ENCODE data around the gene AOX1.
"Not testable (repeated sequence)": the region's sequence is repeated elsewhere in the genome, so short reads cannot be mapped to it uniquely, and the experiment has no call there.

The AOX1 gene

DNA sequence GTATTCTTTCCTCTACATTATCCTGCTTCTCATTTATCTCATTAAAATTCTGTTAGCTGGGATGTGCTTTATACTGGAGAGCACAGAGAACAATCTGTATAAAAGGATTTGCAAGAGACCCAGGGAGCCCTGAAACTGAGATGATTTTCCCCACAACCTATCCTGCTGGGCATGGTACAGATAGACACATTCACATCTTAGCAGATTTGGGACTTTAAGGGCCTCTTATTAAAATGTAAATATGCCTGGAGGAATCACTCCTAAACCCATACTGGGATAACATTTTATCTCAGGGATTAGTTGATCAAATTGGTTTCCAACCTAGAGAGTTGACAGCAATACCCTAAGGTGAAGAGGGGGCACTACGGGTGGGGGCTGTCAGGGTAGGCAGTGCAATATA is 45.5 kb downstream of the AOX1 start:
- no peak overlapping the region for H3K27ac ChIP-seq
- TF ChIP-seq, protein P1, sequence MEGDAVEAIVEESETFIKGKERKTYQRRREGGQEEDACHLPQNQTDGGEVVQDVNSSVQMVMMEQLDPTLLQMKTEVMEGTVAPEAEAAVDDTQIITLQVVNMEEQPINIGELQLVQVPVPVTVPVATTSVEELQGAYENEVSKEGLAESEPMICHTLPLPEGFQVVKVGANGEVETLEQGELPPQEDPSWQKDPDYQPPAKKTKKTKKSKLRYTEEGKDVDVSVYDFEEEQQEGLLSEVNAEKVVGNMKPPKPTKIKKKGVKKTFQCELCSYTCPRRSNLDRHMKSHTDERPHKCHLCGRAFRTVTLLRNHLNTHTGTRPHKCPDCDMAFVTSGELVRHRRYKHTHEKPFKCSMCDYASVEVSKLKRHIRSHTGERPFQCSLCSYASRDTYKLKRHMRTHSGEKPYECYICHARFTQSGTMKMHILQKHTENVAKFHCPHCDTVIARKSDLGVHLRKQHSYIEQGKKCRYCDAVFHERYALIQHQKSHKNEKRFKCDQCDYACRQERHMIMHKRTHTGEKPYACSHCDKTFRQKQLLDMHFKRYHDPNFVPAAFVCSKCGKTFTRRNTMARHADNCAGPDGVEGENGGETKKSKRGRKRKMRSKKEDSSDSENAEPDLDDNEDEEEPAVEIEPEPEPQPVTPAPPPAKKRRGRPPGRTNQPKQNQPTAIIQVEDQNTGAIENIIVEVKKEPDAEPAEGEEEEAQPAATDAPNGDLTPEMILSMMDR (conservative IDR thresholded peaks at IDR 0.05), result no peak

DNA sequence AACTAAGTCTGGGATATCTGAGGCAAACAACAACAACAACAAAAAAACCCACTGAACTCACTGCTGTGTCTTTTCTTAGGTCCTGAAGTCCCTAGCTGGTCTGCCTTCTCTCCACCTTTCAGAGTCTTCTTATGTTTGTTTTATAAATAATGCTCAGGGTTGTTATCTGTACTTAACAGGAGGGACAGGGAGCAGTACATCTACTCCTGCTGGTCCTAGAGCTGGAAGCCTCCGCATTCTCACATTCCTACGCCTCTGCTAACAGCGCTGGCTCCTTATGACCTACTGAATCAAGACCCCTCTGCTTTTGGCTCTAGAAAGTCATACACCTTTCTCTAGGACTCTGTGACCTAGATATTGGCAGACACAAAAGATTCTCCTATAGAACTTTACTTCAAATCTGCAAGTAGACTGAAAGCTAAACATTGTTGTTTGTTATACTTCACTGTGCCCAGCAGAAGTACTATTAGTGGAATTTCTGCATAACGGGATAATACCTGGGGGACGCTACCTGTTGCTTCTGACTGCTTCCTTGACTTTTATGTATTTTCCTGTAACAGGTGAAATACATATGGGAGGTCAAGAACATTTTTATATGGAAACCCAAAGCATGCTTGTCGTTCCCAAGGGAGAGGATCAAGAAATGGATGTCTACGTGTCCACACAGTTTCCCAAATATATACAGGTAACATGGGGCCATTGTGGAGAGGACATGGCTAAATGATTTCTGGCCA is 48.6 kb downstream of the AOX1 start:
- H3K27ac ChIP-seq, result no peak overlapping the region
- TF ChIP-seq, protein P1 (conservative IDR thresholded peaks at IDR 0.05), result no peak

DNA sequence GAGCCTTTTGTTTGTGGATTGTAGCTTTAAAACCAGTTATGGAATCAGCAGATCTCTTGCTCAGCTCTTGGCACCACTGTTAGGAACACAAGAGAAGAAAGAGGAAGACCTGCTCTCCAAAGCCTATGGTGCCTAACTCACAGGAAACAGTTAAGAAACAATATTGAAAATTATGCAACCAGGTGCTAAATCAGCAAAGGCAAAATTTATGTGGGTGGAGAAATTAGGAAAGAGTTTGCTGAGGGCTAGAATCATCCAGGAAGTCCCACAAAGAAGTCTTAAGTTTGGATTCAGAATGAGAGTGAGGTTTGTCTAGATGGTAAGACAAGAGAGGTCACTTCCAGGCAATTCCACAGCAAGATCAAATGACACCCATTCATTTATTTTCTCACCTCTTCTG is 49.4 kb downstream of the AOX1 start:
- TF ChIP-seq, protein P1 (conservative IDR thresholded peaks at IDR 0.05), result no peak
- H3K27ac ChIP-seq, result no peak overlapping the region

DNA sequence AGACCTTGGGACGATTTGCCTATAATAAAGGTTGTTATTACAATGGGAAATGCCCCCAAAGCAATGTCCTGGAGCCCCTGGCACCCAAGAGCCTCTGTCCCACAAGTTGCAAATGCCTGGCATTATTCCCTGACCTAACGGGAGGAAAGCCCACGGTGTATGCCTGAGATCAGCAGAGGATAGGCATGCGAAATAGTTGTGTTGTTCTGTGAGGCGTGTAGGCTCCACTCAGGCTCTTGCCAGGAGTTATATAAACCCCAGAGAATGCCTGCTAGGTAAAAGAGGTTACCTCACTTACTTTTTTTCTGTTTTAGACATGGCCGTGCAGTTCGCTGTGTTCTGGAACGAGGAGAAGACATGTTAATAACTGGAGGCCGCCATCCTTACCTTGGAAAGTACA is 52.1 kb downstream of the AOX1 start:
- H3K27ac ChIP-seq, result no peak overlapping the region
- TF ChIP-seq, protein P1 (conservative IDR thresholded peaks at IDR 0.05), result no peak

DNA sequence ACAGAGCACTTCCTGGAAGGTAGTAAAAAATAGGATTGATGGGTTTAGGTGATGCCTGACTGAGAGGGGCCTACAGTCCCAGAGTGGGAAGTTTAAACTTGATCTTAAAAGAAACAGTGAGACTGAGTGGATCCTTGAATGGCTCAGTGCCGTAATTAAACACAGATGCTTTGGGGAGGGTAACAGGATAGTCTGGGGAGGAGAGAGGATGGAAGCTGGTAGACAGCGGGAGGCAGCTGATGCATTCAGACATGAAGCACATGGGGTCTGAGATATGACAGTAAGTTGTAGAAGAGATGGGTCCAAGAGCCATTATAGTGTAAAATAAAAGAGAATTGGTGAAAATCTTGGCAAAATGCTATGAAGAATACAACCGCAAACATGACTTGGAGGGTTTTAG is 54.4 kb downstream of the AOX1 start:
- TF ChIP-seq, protein P1 (conservative IDR thresholded peaks at IDR 0.05), result no peak
- H3K27ac ChIP-seq, result no peak overlapping the region

DNA sequence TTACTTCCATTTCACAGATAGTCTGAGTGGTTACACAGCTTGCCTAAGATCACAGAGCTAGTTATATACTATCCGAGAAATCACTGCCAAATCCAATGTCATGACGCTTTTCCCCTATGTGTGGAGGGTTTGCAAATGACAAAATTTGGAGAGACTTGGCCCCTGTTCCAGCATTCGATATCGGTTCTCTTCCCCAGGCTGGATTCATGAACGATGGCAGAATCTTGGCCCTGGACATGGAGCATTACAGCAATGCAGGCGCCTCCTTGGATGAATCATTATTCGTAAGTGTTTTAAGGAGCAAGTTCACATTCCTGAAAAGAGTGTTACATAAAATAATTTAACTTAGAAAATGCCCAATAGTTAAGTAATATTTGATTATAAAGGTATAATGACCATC is 55.1 kb downstream of the AOX1 start:
- no peak overlapping the region for H3K27ac ChIP-seq
- TF ChIP-seq, protein P1 (conservative IDR thresholded peaks at IDR 0.05), result no peak

DNA sequence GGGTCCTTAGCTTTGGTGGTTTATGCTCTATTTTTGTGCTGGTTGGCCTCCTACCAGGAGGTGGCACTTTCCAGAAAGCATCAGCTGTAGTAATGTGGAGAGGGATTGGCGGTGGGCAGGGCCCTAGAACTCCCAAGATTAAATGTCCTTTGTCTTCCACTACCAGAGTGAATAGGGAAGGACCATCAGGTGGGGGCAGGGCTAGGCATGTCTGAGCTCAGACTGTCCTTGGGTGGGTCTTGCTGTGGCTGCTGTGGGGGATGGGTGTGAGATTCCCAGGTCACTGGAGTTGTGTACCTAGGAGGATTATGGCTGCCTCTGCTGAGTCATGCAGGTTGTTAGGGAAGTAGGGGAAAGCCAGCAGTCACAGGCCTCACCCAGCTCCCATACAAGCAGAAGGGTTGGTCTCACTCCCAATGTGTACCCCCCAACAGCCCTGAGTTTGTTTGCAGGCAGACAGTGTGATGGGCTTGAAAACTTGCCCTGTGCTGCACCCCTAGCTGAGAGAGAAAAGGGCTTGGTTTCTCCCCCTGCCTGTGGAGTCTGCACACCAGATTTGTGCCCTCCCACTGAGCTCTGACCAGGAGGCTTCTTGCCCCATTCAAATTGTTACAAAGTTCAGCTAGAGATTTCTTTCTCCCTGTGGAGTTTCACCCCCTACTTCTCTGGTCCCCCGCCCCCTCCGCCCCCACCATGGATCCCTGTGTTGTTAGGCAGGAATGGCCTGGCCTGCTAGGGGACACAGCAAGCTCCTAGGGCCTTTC is 62.9 kb downstream of the AOX1 start:
- not testable (repeated sequence) for H3K27ac ChIP-seq

DNA sequence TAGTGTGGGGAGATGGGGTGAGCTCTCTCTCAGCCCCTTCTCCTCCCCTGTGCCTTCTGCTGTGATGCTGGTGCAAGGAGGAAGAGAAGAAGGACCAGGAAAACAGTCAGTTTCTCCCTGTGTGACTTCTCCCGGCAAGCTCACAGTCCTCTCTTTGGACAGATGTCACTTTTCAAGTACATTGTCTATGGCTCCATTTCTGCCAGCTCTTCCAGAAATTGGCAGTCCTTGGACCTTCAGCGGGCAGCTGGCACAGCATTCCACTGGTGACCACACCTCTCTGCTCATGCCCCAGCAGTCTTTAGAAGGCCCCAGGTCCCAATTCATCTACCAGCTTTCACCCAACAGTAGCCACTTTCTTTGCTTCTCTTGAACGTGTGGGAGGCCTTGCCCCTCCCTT is 63.9 kb downstream of the AOX1 start:
- H3K27ac ChIP-seq, result no peak overlapping the region
- TF ChIP-seq, protein P1 (conservative IDR thresholded peaks at IDR 0.05), result no peak
